Endothelial cell of umbilical vein (primary cell): ENCODE data around the gene SMURF1. TPM values are rescaled to one million over a fixed set of nuclear protein-coding genes. Genes with fewer than 3 reads are reported as not detected.

Source experiments
- BruUV-seq: library from RNA; stranded (reverse); fragments of 400-500 nt; replicated peaks from 2 replicates; lab custom pipeline; 2021; lab: Mats Ljungman, UMichigan
- CTCF ChIA-PET: fragments of 300-600, 350-600 bp; sonication (Branson Sonifier 250); formaldehyde crosslinking; loops from one replicate; lab custom pipeline; 2021; ENCODE audit warnings: antibody characterized with exemption, inconsistent platforms; lab: Charles Lee
- POLR2A ChIA-PET: fragments of 300-600, 350-600 bp; sonication (Branson Sonifier 250); formaldehyde crosslinking; loops from one replicate; lab custom pipeline; 2021; ENCODE audit warnings: antibody characterized with exemption, inconsistent platforms; lab: Charles Lee
- DNase-seq: peaks from one replicate; pipeline ENCODE4 v3.0.0-alpha.2; 2011; ENCODE audit warnings: low read depth, low spot score
- FAIRE-seq: peaks from 2 replicates; lab custom pipeline; 2011; peaks lifted over from hg19 to GRCh38; lab: Jason Lieb, UNC
- H2AFZ ChIP-seq: 2 replicates; pipeline ENCODE4 v1.6.0; 2012; ENCODE audit warnings: low read depth, low read length, control low read depth, inconsistent platforms
- H3K27ac ChIP-seq: 2 replicates; pipeline ENCODE4 v1.5.1; 2011; ENCODE audit warnings: low read depth, mild to moderate bottlenecking, control low read depth, low read length, moderate library complexity; ENCODE audit not compliant: insufficient read depth
- H3K27me3 ChIP-seq, 2 experiments: 2 replicates each; pipeline versions ENCODE4 v1.6.0 to v1.6.1; 2011; ENCODE audit warnings: low read length in 2 of 2, mixed read lengths in 1 of 2; ENCODE audit not compliant: control insufficient read depth in 2 of 2, insufficient read depth in 2 of 2
- H3K36me3 ChIP-seq, 2 experiments: 2 replicates in 1 of 2; 3 replicates in 1 of 2; pipeline ENCODE4 v1.5.1; 2011; ENCODE audit warnings: low read length in 2 of 2, mild to moderate bottlenecking in 1 of 2, moderate library complexity in 1 of 2; ENCODE audit not compliant: control insufficient read depth in 2 of 2, insufficient read depth in 2 of 2; ENCODE audit errors: extremely low read depth in 1 of 2
- H3K4me1 ChIP-seq: 3 replicates; pipeline ENCODE4 v1.5.1; 2011; ENCODE audit warnings: mild to moderate bottlenecking, low read length; ENCODE audit not compliant: control insufficient read depth, insufficient read depth; ENCODE audit errors: extremely low read depth
- H3K4me2 ChIP-seq: 2 replicates; pipeline ENCODE4 v1.6.1; 2011; ENCODE audit warnings: low read length, control low read depth, mixed read lengths; ENCODE audit not compliant: insufficient read depth
- H3K4me3 ChIP-seq, 3 experiments: fragments of 200-600 bp in 1 of 3; sonication (generic), shearing (Covaris generic) in 1 of 3; replicated peaks in 1 of 3; 2 replicates each; pipeline ENCODE4 v1.5.1; 2011 to 2016; ENCODE audit warnings: control low read depth in 3 of 3, low read length in 3 of 3, mild to moderate bottlenecking in 2 of 3, inconsistent platforms in 1 of 3, low read depth in 1 of 3, moderate library complexity in 1 of 3; ENCODE audit not compliant: insufficient read depth in 1 of 3
- H3K79me2 ChIP-seq: 2 replicates; pipeline ENCODE4 v1.6.0; 2012; ENCODE audit warnings: low read length, inconsistent platforms; ENCODE audit not compliant: control insufficient read depth, insufficient read depth
- H3K9ac ChIP-seq: replicated peaks from 2 replicates; pipeline ENCODE3; 2011; ENCODE audit warnings: low read length, control low read depth; ENCODE audit not compliant: insufficient read depth; ENCODE audit errors: extremely low read depth
- H3K9me1 ChIP-seq: replicated peaks from 3 replicates; pipeline ENCODE4 v1.6.0; 2011; ENCODE audit warnings: mild to moderate bottlenecking, low read length; ENCODE audit not compliant: control insufficient read depth, insufficient read depth; ENCODE audit errors: extremely low read depth
- H3K9me3 ChIP-seq: replicated peaks from 2 replicates; pipeline ENCODE4 v1.5.1; 2012; ENCODE audit warnings: low read length, inconsistent platforms; ENCODE audit not compliant: control insufficient read depth, insufficient read depth
- H4K20me1 ChIP-seq: replicated peaks from 2 replicates; pipeline ENCODE3; 2011; ENCODE audit warnings: mild to moderate bottlenecking, low read length; ENCODE audit not compliant: control insufficient read depth, insufficient read depth; ENCODE audit errors: extremely low read depth
- EZH2 ChIP-seq: IDR thresholded peaks from 2 replicates; pipeline ENCODE4 v1.6.1; 2012; ENCODE audit warnings: borderline replicate concordance, low read depth, mild to moderate bottlenecking, moderate library complexity, low read length, inconsistent platforms; ENCODE audit not compliant: severe bottlenecking
- FOS ChIP-seq: IDR thresholded peaks from 2 replicates; pipeline ENCODE4 v1.6.1; 2011; ENCODE audit warnings: mild to moderate bottlenecking, low read length, moderate library complexity, borderline replicate concordance; ENCODE audit not compliant: insufficient read depth
- GATA2 ChIP-seq: IDR thresholded peaks from 2 replicates; pipeline ENCODE4 v1.7.0; 2011; ENCODE audit warnings: low read depth, mild to moderate bottlenecking, moderate library complexity, mixed read lengths, low read length; ENCODE audit not compliant: insufficient read length, insufficient read depth
- JUN ChIP-seq: IDR thresholded peaks from 2 replicates; pipeline ENCODE4 v1.6.1; 2011; ENCODE audit warnings: borderline replicate concordance, low read depth; ENCODE audit not compliant: insufficient read length, insufficient read depth
- MYC ChIP-seq: IDR thresholded peaks from one replicate; pipeline ENCODE4 v1.6.1; 2011; ENCODE audit warnings: mild to moderate bottlenecking, low read depth, low read length
- POLR2A ChIP-seq: IDR thresholded peaks from 2 replicates; pipeline ENCODE4 v1.6.1; 2012; ENCODE audit warnings: low read depth, mild to moderate bottlenecking, control low read depth, low read length
- POLR2AphosphoS5 ChIP-seq: IDR thresholded peaks from 2 replicates; pipeline ENCODE4 v1.6.1; 2012; ENCODE audit warnings: low read depth, mild to moderate bottlenecking, control low read depth, low read length, moderate library complexity; ENCODE audit not compliant: insufficient read depth
- dilution Hi-C: fragments of 300-500 bp; cut with MboI; formaldehyde crosslinking; loops from one replicate; pipeline ENCODE4 v1.15.0; 2019; ENCODE audit warnings: low sequenced_read_pairs; ENCODE audit not compliant: extremely low pct_ligation_motif_present
- intact Hi-C: fragments of 100-400 bp; cut with micrococcal nuclease; formaldehyde crosslinking; loops from one replicate; pipeline ENCODE4 v1.10.0; 2022
- polyA plus RNA-seq, 4 experiments: library from polyadenylated mRNA; depleted of rRNA in 3 of 4; stranded (reverse) in 3 of 4; unstranded in 1 of 4; fragments of >200 nt; gene quantifications; 2 replicates each; pipeline versions ENCODE4 v1.2.1 to v1.2.3, GENCODE V29; 2011 to 2012; ENCODE audit warnings: missing spikeins in 1 of 4
- total RNA-seq: library from RNA; stranded (reverse); gene quantifications from 2 replicates; pipeline ENCODE4 v1.2.3, GENCODE V29; 2021
- TF ChIP-seq, protein P1 (sequence below), 2 donors: IDR thresholded peaks; 1 replicate in 1 of 2; 2 replicates in 1 of 2; pipeline ENCODE4 v1.5.1; 2011; ENCODE audit warnings: low read length in 2 of 2, mild to moderate bottlenecking in 2 of 2, moderate library complexity in 2 of 2, control low read depth in 1 of 2, inconsistent platforms in 1 of 2, low read depth in 1 of 2; ENCODE audit not compliant: insufficient read depth in 1 of 2; ENCODE audit errors: extremely low read depth in 1 of 2
- TF ChIP-seq, protein P2 (sequence below): IDR thresholded peaks from 2 replicates; pipeline ENCODE4 v1.6.1; 2011; ENCODE audit not compliant: insufficient read depth, insufficient read length

Gene SMURF1
- total and polyA plus RNA-seq, 2 donors (not counting 3 experiments of a cell fraction or from before 2014, with no cell fraction given), result 11.5 to 22.8 TPM

DNA sequence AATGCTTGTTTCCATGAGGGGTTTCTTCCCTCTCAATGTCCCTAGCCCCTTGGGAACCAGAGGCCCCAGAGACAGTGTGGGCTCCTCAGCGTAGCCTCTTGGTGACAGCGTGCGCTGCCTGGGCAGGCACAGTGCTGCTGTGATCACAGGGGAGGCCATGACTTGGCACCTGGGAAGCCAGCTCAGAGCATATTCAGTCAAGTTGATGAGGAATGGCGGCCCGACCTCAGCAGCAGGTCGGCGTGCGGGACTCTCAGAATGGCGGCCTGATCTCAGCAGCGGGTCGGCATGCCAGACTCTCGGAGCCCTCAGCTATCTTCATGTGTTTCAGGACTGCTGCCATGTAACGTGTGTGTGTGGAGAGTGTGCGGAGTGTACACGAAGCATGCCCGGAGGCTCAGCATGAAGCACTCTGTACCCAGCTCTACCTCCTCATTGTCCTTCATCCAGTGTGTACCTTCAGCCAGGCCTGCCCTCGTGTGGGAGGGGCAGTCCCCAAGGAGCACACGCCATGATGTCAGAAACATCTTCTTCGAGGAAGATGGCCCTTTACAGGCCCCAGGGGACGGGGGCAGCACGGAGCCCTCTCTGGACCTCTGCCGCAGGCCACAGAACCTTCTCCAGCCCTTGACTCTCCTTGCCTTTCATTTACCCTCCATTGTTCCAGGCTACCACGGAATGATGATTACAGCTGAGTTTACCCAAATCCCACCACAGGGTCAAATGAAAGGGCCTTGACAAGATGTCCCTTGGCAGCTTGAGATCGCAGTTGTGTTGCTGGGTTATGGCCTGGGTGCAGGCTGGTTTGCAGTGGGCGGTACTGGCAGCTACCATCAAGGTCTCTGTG, 130.4 kb downstream of the SMURF1 start:
- H3K9me1 ChIP-seq, result no peaks in the 10 kb centered on the region
- dilution Hi-C loops (no loop called here), intact Hi-C loops (no loop called here)
- no peaks in the 10 kb centered on the region for H3K4me1 ChIP-seq
- peaks cover 16 to 46% of the 10 kb centered on the region in 2 experiments for H3K36me3 ChIP-seq
- no peaks in the 10 kb centered on the region for H3K27me3 ChIP-seq
- DNase-seq, result no peak
- no TSS peak for BruUV-seq
- ChIA-PET CTCF (interaction anchor here (1.6 kb wide), 1 partner anchor 17 kb away, joined by 3 read pairs; no protein-coding TSS in a partner anchor), POLR2A (no interaction called here)
- no peaks in the 10 kb centered on the region for H4K20me1 ChIP-seq
- H2AFZ ChIP-seq, result no peak overlapping the region
- FAIRE-seq, result no peak
- H3K4me2 ChIP-seq, result no peak overlapping the region
- no peak overlapping the region for H3K27ac ChIP-seq
- H3K9ac ChIP-seq, result no peak overlapping the region
- TF ChIP-seq JUN (no peak), EZH2 (no peak), GATA2 (no peak), POLR2A (no peak), MYC (no peak), FOS (no peak), POLR2AphosphoS5 (no peak)
- TF ChIP-seq, protein P1, sequence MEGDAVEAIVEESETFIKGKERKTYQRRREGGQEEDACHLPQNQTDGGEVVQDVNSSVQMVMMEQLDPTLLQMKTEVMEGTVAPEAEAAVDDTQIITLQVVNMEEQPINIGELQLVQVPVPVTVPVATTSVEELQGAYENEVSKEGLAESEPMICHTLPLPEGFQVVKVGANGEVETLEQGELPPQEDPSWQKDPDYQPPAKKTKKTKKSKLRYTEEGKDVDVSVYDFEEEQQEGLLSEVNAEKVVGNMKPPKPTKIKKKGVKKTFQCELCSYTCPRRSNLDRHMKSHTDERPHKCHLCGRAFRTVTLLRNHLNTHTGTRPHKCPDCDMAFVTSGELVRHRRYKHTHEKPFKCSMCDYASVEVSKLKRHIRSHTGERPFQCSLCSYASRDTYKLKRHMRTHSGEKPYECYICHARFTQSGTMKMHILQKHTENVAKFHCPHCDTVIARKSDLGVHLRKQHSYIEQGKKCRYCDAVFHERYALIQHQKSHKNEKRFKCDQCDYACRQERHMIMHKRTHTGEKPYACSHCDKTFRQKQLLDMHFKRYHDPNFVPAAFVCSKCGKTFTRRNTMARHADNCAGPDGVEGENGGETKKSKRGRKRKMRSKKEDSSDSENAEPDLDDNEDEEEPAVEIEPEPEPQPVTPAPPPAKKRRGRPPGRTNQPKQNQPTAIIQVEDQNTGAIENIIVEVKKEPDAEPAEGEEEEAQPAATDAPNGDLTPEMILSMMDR (IDR thresholded peaks at IDR 0.05; ENCODE audit: extremely low read depth in 1 of 2, insufficient read depth in 1 of 2, low read depth in 1 of 2, low read length in 2 of 2), result no peak
- TF ChIP-seq, protein P2, sequence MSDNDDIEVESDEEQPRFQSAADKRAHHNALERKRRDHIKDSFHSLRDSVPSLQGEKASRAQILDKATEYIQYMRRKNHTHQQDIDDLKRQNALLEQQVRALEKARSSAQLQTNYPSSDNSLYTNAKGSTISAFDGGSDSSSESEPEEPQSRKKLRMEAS, result no peak
- no peak overlapping the region for H3K4me3 ChIP-seq
- no peaks in the 10 kb centered on the region for H3K79me2 ChIP-seq
- H3K9me3 ChIP-seq, result no peaks in the 10 kb centered on the region
